NCI-H1105 treated with DMSO at 0.1 percent for 48 hours (cell line): ENCODE results near the gene CAMSAP2.
A peak's percentile ranks its signal among the peaks of the same experiment; 100 is the strongest.
"Not testable (repeated sequence)": the region's sequence is repeated elsewhere in the genome, so short reads cannot be mapped to it uniquely, and the experiment has no call there.

Experiments
- DNase-seq: peaks from one replicate; lab custom pipeline; 2025; lab: John Stamatoyannopoulos, UW

The CAMSAP2 gene

GRCh38 chr1:200738949-200739651 is 407 bp downstream of the CAMSAP2 start:
- DNase-seq, result peak; percentile 80

GRCh38 chr1:200739702-200740570 is 1.2 kb downstream of the CAMSAP2 start:
- DNase-seq, result no peak

- no peak for DNase-seq
These were observed 2.0 kb downstream of the CAMSAP2 start for GRCh38 chr1:200740571-200741208.

GRCh38 chr1:200741551-200742207 is 3.0 kb downstream of the CAMSAP2 start:
- no peak for DNase-seq

GRCh38 chr1:200744143-200744542 is 5.5 kb downstream of the CAMSAP2 start:
- no peak for DNase-seq

GRCh38 chr1:200749090-200749489 is 10.4 kb downstream of the CAMSAP2 start:
- DNase-seq, result no peak

- DNase-seq, result not testable (repeated sequence)
These were observed 12.1 kb downstream of the CAMSAP2 start for GRCh38 chr1:200750749-200751148.

GRCh38 chr1:200751717-200752116 is 13.0 kb downstream of the CAMSAP2 start:
- DNase-seq, result no peak

- DNase-seq, result no peak
These were observed 15.0 kb downstream of the CAMSAP2 start for GRCh38 chr1:200753650-200754198.

GRCh38 chr1:200755456-200755855 is 16.8 kb downstream of the CAMSAP2 start:
- no peak for DNase-seq

GRCh38 chr1:200762089-200762488 is 23.4 kb downstream of the CAMSAP2 start:
- DNase-seq, result no peak

- no peak for DNase-seq
These were observed 28.6 kb downstream of the CAMSAP2 start for GRCh38 chr1:200767321-200767720.

- DNase-seq, result no peak
These were observed 33.2 kb downstream of the CAMSAP2 start for GRCh38 chr1:200771625-200772555.

- no peak for DNase-seq
These were observed 35.6 kb downstream of the CAMSAP2 start for GRCh38 chr1:200774311-200774710.

GRCh38 chr1:200774735-200775444 is 36.2 kb downstream of the CAMSAP2 start:
- DNase-seq, result no peak

- no peak for DNase-seq
These were observed 37.2 kb downstream of the CAMSAP2 start for GRCh38 chr1:200775850-200776249.

- DNase-seq, result no peak
These were observed 38.3 kb downstream of the CAMSAP2 start for GRCh38 chr1:200776949-200777348.

- DNase-seq, result no peak
These were observed 40.1 kb downstream of the CAMSAP2 start for GRCh38 chr1:200778766-200779165.

- no peak for DNase-seq
These were observed 40.6 kb downstream of the CAMSAP2 start for GRCh38 chr1:200779326-200779725.
